Measurements from ENCODE around the gene TFPI.
A peak's percentile ranks its signal among the peaks of the same experiment; 100 is the strongest.

TFPI gene

DNA sequence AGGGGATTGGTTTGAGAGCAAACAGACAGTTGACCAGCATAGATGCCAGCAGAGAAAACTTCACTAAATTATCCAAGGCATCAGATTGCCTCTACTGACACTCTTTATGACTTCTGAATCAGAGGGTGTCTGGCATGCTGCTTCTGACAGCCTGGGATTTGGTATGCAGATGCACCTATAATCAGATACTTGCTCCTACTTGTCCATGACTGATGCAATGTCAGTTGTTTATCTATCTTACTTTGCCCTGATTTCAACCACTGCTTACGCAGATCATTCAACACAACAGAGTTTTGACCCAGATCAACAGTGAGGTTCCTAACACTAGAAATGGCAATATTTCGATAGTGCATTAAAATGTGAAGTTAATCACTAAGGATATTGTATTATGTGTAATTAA is 83.5 kb downstream of the TFPI start:
- H3K4me3 ChIP-seq (ENCODE audit: low read depth, low read length), result no peak overlapping the region

DNA sequence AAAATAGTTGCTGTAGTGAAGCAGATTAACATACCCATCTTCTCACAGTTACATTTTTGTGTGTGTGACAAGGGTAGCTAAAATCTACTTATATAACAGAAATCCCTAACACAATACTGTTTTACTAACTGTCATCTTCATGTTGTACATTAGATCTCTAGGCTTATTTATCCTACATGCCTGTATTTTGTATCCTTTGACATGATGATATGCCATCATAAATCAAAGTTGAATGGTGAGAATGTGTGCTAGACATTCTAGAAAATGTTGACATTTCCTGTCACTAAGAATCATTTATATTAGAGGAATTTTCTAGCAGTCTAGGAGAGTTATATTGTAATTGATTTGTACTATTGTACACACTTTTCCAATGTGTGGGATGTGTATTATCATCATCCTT is 84.7 kb downstream of the TFPI start:
- H3K4me3 ChIP-seq (ENCODE audit: low read depth, low read length), result no peak overlapping the region

DNA sequence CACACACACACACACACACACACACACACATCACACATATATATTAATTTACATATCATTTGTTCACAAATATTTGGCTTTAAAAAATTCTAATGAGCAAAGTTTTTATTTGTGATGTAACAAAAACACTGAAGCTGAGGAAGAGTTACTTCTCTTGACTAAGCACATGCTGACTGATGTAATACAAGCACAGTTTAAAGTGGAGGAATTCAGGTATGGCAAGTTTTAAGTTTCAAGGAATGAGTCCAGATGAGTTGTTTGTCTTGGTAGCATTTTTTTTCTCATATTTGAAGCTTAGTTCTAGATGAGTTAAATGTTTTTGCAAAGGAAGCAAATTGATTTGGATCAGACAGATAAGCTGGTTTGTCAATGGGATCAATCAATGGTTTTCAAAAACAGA is 86.0 kb downstream of the TFPI start:
- H3K4me3 ChIP-seq (ENCODE audit: low read depth, low read length), result no peak overlapping the region

GRCh38 chr2:187466129-187466792 is 88.0 kb downstream of the TFPI start:
- no peak overlapping the region for H3K4me3 ChIP-seq (ENCODE audit: low read depth, low read length)

- no peak overlapping the region for H3K4me3 ChIP-seq (ENCODE audit: low read depth, low read length)
Measured at GRCh38 chr2:187462839-187463238, 91.4 kb downstream of the TFPI start.

DNA sequence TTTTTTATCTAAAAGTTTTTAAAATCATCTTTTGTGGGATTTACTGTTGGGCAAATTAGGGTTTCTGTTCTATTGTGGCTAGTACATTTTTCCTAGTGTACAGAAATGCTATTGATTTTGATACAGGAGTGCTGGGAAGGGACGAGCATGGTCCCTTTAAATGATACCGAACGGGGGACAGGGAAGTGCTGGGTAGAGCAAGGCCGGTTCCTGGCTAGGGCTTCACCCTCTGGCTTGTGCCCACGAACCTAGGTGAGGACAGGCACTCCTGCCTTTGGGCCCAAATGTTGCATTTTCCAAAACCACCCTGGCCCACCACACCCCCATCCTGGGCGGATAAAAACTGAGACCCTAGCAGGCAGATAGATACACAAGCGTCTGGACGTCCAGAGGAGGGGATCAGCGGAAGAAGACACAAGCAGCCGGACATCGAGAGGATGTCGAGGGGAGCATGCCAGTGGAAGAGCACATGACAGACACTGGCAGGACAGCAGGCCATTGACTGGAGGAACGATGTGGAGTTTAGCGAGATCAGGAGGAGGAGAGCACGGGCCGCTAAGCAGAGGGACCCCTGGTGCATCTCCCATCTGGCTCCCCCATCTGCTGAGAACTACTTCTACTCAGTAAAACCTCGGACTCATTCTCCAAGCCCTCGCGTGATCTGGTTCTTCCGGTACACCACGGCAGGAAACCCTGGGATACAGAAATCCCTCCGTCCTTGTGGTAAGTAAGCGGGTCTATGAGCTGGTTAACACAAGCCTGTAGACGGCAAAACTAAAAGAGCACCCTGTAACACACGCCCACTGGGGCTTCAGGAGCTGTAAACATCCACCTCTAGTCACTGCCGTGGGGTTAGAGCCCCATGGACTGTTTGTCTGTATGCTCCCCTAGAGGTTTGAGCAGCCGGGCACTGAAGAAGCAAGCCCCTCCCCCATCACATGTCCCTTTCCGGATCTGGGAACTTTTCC is 92.7 kb downstream of the TFPI start:
- peak overlapping the region; percentile 22 for H3K4me3 ChIP-seq (ENCODE audit: low read depth, low read length)

DNA sequence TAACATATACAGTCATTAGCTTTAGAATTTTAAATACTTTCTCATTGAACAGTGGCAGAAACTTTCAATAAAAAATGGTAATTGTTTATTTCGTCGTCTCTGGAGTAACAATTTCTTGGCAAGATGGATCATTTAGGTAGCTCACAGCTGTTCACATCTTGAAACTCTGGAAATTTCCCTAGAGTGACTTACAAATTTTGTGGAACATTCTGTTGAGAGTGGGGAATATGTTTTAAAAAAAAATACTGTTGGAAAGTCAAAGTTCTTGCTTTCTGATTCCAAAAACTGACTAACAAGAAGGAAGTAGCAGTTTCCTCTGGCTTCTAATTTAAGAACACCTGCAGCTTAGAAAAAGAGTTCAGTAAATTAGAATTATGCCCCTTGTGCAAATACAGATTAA is 95.0 kb downstream of the TFPI start:
- no peak overlapping the region for H3K4me3 ChIP-seq (ENCODE audit: low read depth, low read length)

DNA sequence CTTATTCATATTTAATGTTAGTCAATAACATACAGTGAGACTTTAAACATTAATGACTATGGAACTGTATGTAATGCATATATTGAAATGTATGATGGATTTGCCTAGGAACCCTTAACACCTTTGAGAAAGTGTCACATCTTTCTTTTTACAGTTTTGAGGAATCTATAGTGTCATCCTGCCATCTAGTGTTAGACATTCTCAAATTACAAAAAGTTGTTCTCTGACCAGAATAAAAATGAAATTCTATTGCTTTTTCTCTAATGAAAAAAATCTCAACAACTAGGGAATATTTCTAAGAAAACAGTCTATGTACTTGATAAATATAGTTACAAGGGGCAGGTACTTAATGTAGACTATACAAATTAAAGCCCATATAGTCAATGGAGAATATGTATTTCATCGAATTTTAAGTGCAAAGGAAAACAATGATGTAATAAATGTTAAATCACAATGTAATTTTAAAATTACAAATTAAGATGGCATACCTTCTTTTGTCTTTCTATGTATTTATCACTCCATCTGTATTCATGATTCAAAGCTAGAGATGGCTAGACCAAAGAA is 101.1 kb downstream of the TFPI start:
- H3K4me3 ChIP-seq (ENCODE audit: low read depth, low read length), result no peak overlapping the region

DNA sequence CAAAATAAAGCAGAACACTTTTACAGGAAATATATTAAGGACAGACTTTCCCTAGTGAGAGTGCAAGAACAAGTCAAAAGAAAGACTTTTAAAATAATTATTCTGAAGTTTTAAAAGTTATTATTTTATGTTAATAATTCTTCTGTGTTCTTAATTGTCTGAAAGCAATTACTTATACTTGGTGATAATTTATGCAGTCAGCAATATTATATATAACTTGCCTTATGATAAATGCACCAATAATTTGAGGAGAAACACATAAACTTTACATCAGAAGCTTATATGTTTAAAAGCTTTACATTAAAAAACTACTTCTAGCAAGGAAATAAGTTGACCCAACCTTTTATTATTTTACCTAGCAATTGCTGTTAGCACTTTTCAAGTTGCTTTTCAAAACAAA is 102.7 kb downstream of the TFPI start:
- no peak overlapping the region for H3K4me3 ChIP-seq (ENCODE audit: low read depth, low read length)

DNA sequence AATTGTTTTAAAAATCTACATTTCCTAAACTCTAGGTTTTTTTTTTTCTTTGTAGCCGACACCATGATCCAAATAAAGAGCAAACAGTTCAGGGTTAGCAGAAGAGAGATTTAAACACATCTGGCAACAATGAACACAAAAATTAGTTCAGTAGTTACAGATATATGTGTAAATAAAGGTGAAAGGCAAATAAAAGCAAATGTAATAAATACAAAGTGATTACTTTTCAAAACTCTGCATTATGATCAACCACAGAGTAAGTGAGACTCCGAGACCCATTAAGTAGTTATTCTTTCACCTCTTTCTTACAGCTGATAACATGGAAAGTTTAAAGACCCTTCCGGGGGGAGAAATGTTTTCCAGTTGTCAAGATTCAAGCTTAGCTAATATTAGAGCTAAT is 106.9 kb downstream of the TFPI start:
- H3K4me3 ChIP-seq (ENCODE audit: low read depth, low read length), result no peak overlapping the region

DNA sequence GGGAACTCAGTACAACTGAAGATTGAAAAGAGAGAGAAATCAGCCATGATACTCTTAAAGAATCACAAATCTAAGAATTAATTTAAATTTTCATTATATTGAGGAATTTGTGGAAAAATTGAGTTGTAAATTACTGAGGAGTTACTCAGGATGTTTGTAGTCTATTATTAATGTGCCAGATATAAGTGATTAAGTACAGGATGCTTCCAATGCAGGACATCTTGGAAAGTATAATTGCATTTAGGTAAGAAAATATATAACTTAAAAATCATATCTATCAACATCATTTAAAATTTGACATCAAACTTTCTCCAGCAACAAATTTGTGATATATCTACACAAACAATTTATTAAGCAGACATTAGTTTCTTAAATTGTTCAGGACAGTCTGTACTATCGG is 107.5 kb downstream of the TFPI start:
- no peak overlapping the region for H3K4me3 ChIP-seq (ENCODE audit: low read depth, low read length)

GRCh38 chr2:187445051-187445450 is 109.2 kb downstream of the TFPI start:
- no peak overlapping the region for H3K4me3 ChIP-seq (ENCODE audit: low read depth, low read length)

DNA sequence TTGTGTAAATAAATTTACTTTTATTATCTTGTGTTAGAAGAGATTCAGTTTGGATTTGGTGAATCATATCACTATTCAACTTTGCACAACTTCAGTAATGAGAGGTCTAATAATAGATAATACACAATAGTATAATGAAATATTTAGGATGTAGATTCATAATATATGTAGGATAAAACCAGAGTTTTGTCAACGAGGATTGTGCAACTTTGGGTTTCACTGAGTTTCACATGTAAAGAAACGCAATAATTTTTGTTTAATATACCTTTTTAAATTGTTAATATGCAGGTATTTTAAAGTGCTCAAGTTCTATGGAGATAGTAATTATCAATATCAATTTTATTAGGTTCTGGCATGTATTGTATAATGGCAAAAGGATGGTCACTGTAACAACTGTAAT is 111.5 kb downstream of the TFPI start:
- no peak overlapping the region for H3K4me3 ChIP-seq (ENCODE audit: low read depth, low read length)

DNA sequence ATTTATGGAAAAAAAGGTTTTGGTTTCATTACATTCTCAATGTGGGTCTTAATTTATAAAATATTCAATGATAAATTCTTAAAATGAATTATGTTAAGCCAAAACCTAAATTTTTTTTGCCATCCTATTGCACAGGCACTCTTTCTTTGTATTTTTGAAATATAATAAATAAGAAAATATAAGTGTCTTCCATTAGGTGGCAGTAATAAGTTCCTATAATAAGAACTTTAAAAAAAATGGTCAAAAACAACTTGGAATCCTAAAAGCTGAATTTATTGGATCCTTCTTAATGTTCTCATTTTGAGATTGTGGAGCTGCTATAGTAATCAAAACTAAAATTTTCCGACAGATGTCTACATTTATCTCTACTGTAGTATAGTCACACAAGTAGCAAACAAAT is 111.9 kb downstream of the TFPI start:
- H3K4me3 ChIP-seq (ENCODE audit: low read depth, low read length), result no peak overlapping the region

DNA sequence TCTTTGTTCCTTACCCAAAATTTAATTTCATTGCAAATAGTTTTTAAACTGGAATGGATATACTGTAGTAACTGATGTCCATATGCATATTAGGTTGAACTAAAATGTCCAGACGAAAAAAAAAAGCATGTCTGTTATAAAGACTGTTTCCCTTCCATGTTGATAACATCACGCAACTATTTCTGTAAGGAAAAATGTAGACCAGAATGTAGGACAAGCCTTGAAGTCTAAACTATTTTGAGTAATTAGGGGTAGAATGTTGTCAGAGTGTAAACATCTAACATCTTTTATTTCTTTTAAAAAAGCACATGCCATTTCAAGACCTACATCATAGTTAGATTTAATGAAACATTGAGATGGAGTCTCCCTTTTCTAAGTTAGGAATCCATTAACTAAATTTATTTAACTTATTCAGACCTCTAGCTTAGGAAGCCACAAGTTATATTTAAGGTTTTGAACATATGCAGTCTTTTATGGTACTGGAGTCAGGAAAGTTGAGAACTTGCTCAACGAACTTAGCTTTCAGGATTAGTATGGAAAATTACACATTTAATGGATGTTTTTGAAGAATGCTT is 114.0 kb downstream of the TFPI start:
- no peak overlapping the region for H3K4me3 ChIP-seq (ENCODE audit: low read depth, low read length)

DNA sequence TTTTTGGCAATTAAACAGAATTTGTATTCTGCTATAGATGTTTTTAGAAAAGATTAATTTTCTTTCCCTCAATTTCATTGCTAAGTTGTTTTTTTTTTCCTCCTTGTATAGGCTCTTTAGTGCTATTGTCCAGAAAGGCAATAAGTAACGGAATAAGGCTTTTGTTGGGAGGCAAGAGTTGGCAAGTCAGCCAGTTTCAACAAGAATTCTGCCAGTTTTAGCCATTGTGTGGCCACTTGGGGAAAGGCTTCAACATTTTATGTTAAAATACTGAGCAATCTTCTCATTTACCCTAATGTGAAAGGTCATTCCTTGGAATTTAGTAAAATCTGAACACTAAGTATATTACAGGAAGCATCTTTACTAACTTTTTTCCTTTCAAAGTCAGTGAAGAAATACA is 115.8 kb downstream of the TFPI start:
- H3K4me3 ChIP-seq (ENCODE audit: low read depth, low read length), result no peak overlapping the region

GRCh38 chr2:187435756-187436155 is 118.5 kb downstream of the TFPI start:
- no peak overlapping the region for H3K4me3 ChIP-seq (ENCODE audit: low read depth, low read length)

DNA sequence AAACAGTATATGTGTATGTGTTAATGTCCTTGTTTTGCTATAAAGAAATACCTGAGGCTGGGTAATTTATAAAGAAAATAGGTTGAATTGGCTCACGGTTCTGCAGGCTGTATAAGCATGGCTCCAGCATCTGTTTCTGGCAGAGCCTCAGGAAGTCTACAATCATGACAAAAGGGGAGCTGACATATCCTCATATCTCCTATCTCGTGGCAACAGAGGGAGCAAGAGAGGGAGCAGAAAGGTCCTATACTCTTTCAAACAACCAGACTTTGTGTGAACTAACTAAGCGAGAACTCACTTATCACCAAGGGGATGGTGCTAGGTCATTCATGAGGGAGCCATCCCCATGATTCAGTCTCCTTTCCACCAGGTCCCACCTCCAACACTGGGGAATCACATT is 119.2 kb downstream of the TFPI start:
- H3K4me3 ChIP-seq (ENCODE audit: low read depth, low read length), result no peak overlapping the region

DNA sequence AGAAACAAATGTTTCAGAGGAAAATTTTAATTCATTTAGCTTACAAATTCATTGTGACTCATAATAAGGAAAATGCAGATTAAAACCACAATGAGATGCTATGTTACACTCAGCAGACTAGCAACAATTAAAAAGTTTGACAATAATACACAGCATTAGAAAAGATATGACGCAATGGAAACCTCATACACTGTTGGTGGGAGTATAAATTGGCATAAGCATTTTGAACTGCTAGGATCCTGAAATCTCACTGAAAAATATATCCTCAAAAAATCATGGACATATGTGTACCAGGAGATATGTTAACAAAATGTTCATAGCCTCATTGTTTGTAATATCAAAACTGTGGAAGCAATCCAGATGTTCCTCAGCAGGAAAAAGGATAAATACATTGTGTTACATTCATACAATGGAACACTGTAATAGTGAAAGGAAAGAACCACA is 119.9 kb downstream of the TFPI start:
- no peak overlapping the region for H3K4me3 ChIP-seq (ENCODE audit: low read depth, low read length)

- no peak overlapping the region for H3K4me3 ChIP-seq (ENCODE audit: low read depth, low read length)
Measured at GRCh38 chr2:187431911-187432310, 122.3 kb downstream of the TFPI start.

DNA sequence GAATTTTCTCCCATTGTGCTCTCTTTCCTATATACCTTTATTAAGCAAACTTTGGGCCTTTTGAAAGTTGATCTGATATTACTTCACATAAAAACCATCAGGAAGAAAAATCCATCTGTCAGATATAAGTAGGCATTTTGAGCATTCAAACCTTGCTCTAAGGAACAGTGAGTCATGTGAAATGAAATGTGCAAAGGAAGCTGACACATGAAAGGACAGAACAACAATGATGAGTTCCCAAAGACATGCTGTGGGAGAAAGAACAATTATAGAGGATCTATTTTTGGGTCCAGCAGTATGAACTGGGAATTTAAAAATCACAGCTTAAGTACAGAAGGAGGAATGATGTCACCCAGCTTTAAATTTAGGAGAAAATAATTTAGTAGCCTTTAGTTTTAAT is 124.2 kb downstream of the TFPI start:
- H3K4me3 ChIP-seq (ENCODE audit: low read depth, low read length), result no peak overlapping the region

DNA sequence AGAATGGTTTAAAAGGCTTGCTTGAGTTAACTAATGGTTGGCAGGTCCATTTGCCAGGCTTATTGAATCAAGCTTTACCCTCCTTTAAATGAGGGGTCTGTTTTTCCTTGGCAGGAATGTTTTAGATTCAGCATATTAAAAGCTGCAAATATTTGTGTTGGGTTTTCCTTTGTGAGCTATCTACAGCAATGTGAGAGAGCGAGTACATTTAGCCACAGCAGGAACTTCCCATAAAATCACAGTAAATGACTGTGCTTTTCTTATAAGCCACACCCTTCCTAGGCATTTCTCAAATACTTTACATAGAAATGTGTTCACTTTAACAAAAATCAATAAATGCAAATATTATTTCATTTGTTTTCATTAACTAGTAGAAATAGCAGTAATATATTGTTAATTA is 130.1 kb downstream of the TFPI start:
- H3K4me3 ChIP-seq (ENCODE audit: low read depth, low read length), result no peak overlapping the region
